Astrocyte (in vitro differentiated cells and primary cell): ENCODE data around the gene ALKBH3. TPM values are rescaled to one million over a fixed set of nuclear protein-coding genes. Genes with fewer than 3 reads are reported as not detected.

Experiments
- DNase-seq: peaks from one replicate; pipeline ENCODE4 v3.0.0-alpha.2; 2010; ENCODE audit warnings: low read depth
- FAIRE-seq: peaks from 2 replicates; lab custom pipeline; 2011; peaks lifted over from hg19 to GRCh38; lab: Jason Lieb, UNC
- H2AFZ ChIP-seq: 2 replicates; pipeline ENCODE4 v1.6.0; 2012; ENCODE audit warnings: low read depth, low read length, inconsistent platforms
- H3K27ac ChIP-seq: 2 replicates; pipeline ENCODE4 v1.5.1; 2011; ENCODE audit warnings: low read depth, low read length, inconsistent platforms
- H3K27me3 ChIP-seq: 2 replicates; pipeline ENCODE4 v1.6.0; 2011; ENCODE audit warnings: low read length, inconsistent platforms; ENCODE audit not compliant: insufficient read depth
- H3K36me3 ChIP-seq: 2 replicates; pipeline ENCODE4 v1.5.1; 2011; ENCODE audit warnings: low read length, inconsistent platforms; ENCODE audit not compliant: insufficient read depth
- H3K4me1 ChIP-seq: 2 replicates; pipeline ENCODE4 v1.5.1; 2011; ENCODE audit warnings: low read length, inconsistent platforms; ENCODE audit not compliant: insufficient read depth
- H3K4me2 ChIP-seq: 2 replicates; pipeline ENCODE4 v1.6.0; 2012; ENCODE audit warnings: low read length, inconsistent platforms
- H3K4me3 ChIP-seq: 2 replicates; pipeline ENCODE4 v1.5.1; 2011; ENCODE audit warnings: low read depth, mild to moderate bottlenecking, low read length, inconsistent platforms; ENCODE audit not compliant: insufficient read depth
- H3K79me2 ChIP-seq: 2 replicates; pipeline ENCODE4 v1.6.0; 2012; ENCODE audit warnings: mild to moderate bottlenecking, low read length, inconsistent platforms; ENCODE audit not compliant: insufficient read depth
- H3K9ac ChIP-seq: 2 replicates; pipeline ENCODE4 v1.6.0; 2012; ENCODE audit warnings: mild to moderate bottlenecking, low read length, inconsistent platforms
- H3K9me3 ChIP-seq: 2 replicates; pipeline ENCODE4 v1.5.1; 2012; ENCODE audit warnings: low read depth, mild to moderate bottlenecking, low read length, inconsistent platforms; ENCODE audit not compliant: insufficient read depth
- H4K20me1 ChIP-seq: 2 replicates; pipeline ENCODE4 v1.6.0; 2012; ENCODE audit warnings: low read length, inconsistent platforms; ENCODE audit not compliant: insufficient read depth
- H3K27ac Mint-ChIP-seq: one replicate; pipeline ENCODE4 v1.8.0; 2021; ENCODE audit warnings: mild to moderate bottlenecking, mixed read lengths; ENCODE audit not compliant: unreplicated experiment
- H3K27me3 Mint-ChIP-seq: one replicate; pipeline ENCODE4 v1.8.0; 2021; ENCODE audit warnings: low read depth, mixed read lengths; ENCODE audit not compliant: unreplicated experiment
- H3K36me3 Mint-ChIP-seq: one replicate; pipeline ENCODE4 v1.8.0; 2021; ENCODE audit warnings: low read depth, mixed read lengths; ENCODE audit not compliant: unreplicated experiment
- H3K4me1 Mint-ChIP-seq: one replicate; pipeline ENCODE4 v1.8.0; 2021; ENCODE audit warnings: low read depth, mixed read lengths; ENCODE audit not compliant: unreplicated experiment
- H3K4me3 Mint-ChIP-seq: one replicate; pipeline ENCODE4 v1.8.0; 2021; ENCODE audit warnings: mild to moderate bottlenecking, moderate library complexity, mixed read lengths; ENCODE audit not compliant: unreplicated experiment
- H3K9me3 Mint-ChIP-seq: one replicate; pipeline ENCODE4 v1.8.0; 2021; ENCODE audit warnings: mild to moderate bottlenecking, mixed read lengths; ENCODE audit not compliant: unreplicated experiment
- EZH2 ChIP-seq: IDR thresholded peaks from 2 replicates; pipeline ENCODE4 v1.6.1; 2012; ENCODE audit warnings: mild to moderate bottlenecking, low read length, inconsistent platforms; ENCODE audit not compliant: insufficient read depth
- total RNA-seq: library from RNA; stranded (reverse); gene quantifications from 2 replicates; pipeline ENCODE4 v1.2.1, GENCODE V29; 2021
- TF ChIP-seq, protein P1 (sequence below): IDR thresholded peaks from 2 replicates; pipeline ENCODE4 v1.5.1; 2011; ENCODE audit warnings: low read depth, mild to moderate bottlenecking, inconsistent platforms, low read length, moderate library complexity; ENCODE audit not compliant: insufficient read depth

Gene ALKBH3
- total RNA-seq, 1 donor from 2014 or later, result 30.5 TPM

DNA sequence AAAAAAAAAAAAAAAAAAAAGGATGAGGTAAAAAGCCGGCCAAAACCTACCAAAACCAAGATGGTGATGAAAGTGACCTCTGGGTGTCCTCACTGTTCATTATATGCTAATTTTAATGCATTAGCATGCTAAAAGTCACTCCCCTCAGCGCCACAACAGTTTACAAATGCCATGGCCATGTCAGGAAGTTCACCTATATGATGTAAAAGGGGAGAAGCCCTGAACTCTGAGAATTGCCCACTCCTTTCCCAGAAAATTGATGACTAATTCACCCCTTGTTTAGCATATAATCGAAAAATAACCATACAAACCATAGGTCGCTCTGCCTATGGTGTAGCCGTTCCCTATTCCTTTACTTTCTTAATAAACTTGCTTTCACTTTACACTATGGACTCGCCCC, 72.9 kb downstream of the ALKBH3 start:
- H3K27ac Mint-ChIP-seq, result no peak overlapping the region
- H3K9me3 Mint-ChIP-seq, result peaks cover 2% of the 10 kb centered on the region
- H3K79me2 ChIP-seq, result no peaks in the 10 kb centered on the region
- FAIRE-seq (no peak), DNase-seq (no peak)
- H3K4me3 Mint-ChIP-seq, result no peak overlapping the region
- H3K4me1 ChIP-seq, result peaks cover 5% of the 10 kb centered on the region
- H3K27ac ChIP-seq, result no peak overlapping the region
- H3K4me1 Mint-ChIP-seq, result no peaks in the 10 kb centered on the region
- no peak overlapping the region for H2AFZ ChIP-seq
- no peaks in the 10 kb centered on the region for H4K20me1 ChIP-seq
- no peak overlapping the region for H3K4me3 ChIP-seq
- H3K36me3 ChIP-seq, result no peaks in the 10 kb centered on the region
- peaks cover 8% of the 10 kb centered on the region for H3K27me3 Mint-ChIP-seq
- TF ChIP-seq, protein P1, sequence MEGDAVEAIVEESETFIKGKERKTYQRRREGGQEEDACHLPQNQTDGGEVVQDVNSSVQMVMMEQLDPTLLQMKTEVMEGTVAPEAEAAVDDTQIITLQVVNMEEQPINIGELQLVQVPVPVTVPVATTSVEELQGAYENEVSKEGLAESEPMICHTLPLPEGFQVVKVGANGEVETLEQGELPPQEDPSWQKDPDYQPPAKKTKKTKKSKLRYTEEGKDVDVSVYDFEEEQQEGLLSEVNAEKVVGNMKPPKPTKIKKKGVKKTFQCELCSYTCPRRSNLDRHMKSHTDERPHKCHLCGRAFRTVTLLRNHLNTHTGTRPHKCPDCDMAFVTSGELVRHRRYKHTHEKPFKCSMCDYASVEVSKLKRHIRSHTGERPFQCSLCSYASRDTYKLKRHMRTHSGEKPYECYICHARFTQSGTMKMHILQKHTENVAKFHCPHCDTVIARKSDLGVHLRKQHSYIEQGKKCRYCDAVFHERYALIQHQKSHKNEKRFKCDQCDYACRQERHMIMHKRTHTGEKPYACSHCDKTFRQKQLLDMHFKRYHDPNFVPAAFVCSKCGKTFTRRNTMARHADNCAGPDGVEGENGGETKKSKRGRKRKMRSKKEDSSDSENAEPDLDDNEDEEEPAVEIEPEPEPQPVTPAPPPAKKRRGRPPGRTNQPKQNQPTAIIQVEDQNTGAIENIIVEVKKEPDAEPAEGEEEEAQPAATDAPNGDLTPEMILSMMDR, result no peak
- TF ChIP-seq EZH2, result no peak
- H3K9me3 ChIP-seq, result no peaks in the 10 kb centered on the region
- no peak overlapping the region for H3K4me2 ChIP-seq
- H3K27me3 ChIP-seq, result peaks cover 2% of the 10 kb centered on the region
- H3K9ac ChIP-seq, result no peak overlapping the region
- H3K36me3 Mint-ChIP-seq, result no peaks in the 10 kb centered on the region

DNA sequence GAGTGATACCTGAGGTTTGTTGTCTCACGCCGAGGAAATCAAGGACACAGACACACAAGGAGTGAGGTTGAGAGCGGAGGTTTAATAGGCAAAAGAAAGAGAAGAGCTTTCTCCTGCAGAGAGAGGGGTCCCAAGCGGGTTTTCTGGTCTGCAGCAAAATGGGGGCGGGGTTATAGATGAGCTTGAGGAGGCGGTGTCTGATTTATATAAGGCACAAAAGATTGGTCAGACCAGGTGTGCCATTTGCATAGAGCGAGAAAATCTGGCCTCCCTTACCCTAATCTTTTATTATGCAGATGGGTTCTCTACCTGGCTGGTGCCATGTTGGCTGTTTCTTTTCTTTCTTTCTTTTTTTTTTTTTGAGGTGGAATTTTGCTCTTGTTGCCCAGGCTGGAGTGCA, 73.6 kb downstream of the ALKBH3 start:
- Histone ChIP-seq H4K20me1 (no peaks in the 10 kb centered on the region), H2AFZ (no peak overlapping the region), H3K79me2 (no peaks in the 10 kb centered on the region), H3K27ac (no peak overlapping the region), H3K36me3 (no peaks in the 10 kb centered on the region), H3K9me3 (peaks cover 3% of the 10 kb centered on the region), H3K27me3 (peaks cover 2% of the 10 kb centered on the region), H3K9ac (no peak overlapping the region), H3K4me1 (peaks cover 5% of the 10 kb centered on the region), H3K4me2 (no peak overlapping the region), H3K4me3 (no peak overlapping the region)
- Mint-ChIP-seq H3K36me3 (no peaks in the 10 kb centered on the region), H3K9me3 (peaks cover 5% of the 10 kb centered on the region), H3K27ac (no peak overlapping the region), H3K4me3 (no peak overlapping the region), H3K27me3 (peaks cover 8% of the 10 kb centered on the region), H3K4me1 (peaks cover 3% of the 10 kb centered on the region)
- no peak for FAIRE-seq
- DNase-seq, result no peak
- TF ChIP-seq, protein P1, result no peak
- TF ChIP-seq EZH2, result no peak

DNA sequence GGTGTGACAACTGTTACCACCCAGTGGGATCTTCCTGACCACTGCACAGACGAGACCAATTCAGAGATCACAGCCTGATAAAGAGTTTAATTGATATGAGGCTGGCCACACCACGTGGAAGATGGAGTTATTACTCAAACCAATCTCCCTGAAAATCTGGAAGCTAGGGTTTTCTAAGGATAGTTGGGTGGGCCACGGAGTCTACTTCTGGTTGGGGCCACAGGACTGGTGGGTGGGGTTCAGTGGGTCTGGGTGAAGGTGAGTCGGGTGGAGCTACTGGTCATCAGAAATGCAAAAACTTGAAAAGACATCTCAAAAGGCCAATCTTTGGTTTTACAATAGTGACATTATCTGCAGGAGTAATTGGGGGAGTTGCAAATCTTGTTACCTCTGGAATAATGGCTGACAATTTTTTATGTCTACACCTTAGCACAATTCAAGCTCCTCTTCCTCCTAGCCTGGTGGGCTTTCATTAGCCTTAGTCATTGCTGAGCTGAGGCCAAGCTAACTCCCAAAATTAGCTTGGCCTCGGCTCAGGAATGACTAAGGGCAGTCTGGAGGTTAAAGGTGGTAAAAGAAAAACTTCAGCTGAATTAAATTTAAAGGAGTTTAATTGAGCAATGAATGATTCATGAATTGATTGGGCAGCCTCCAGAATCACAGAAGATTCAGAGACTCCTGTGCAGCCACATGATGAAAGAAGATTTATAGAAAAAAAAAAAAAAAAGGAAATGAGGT, 74.9 kb downstream of the ALKBH3 start:
- H3K27me3 ChIP-seq, result peaks cover 2% of the 10 kb centered on the region
- Mint-ChIP-seq H3K27me3 (peaks cover 6% of the 10 kb centered on the region), H3K4me1 (peaks cover 4% of the 10 kb centered on the region), H3K27ac (no peak overlapping the region), H3K36me3 (no peaks in the 10 kb centered on the region), H3K9me3 (peaks cover 5% of the 10 kb centered on the region), H3K4me3 (no peak overlapping the region)
- H3K4me3 ChIP-seq, result no peak overlapping the region
- DNase-seq, result peak; percentile 57
- H3K79me2 ChIP-seq, result no peaks in the 10 kb centered on the region
- TF ChIP-seq, protein P1, result no peak
- no peak for TF ChIP-seq EZH2
- no peak overlapping the region for H3K9ac ChIP-seq
- H3K36me3 ChIP-seq, result no peaks in the 10 kb centered on the region
- H2AFZ ChIP-seq, result peak overlapping the region; percentile 45
- H3K9me3 ChIP-seq, result peaks cover 3% of the 10 kb centered on the region
- no peaks in the 10 kb centered on the region for H4K20me1 ChIP-seq
- peak overlapping the region; percentile 6 for H3K4me2 ChIP-seq
- H3K27ac ChIP-seq, result no peak overlapping the region
- no peak for FAIRE-seq
- peaks cover 5% of the 10 kb centered on the region for H3K4me1 ChIP-seq
